NT2/D1 (cell line): ENCODE data around the gene PCDHGB2.

Experiments
- DNase-seq: peaks from one replicate; pipeline ENCODE4 v3.0.0-alpha.2; 2011; ENCODE audit warnings: low read depth, low spot score
- H3K27me3 ChIP-seq: 2 replicates; pipeline ENCODE4 v1.6.0; 2011; ENCODE audit warnings: mild to moderate bottlenecking; ENCODE audit not compliant: insufficient read length, insufficient read depth
- H3K36me3 ChIP-seq: 2 replicates; pipeline ENCODE4 v1.6.1; 2011; ENCODE audit warnings: mild to moderate bottlenecking, low read length, mixed read lengths; ENCODE audit not compliant: insufficient read depth, insufficient read length
- H3K4me1 ChIP-seq: 2 replicates; pipeline ENCODE4 v1.5.1; 2011; ENCODE audit not compliant: insufficient read depth, insufficient read length
- H3K4me3 ChIP-seq: 2 replicates; pipeline ENCODE4 v1.5.1; 2011; ENCODE audit warnings: low read depth; ENCODE audit not compliant: insufficient read length
- H3K9ac ChIP-seq: 2 replicates; pipeline ENCODE4 v1.6.0; 2011; ENCODE audit warnings: low read depth; ENCODE audit not compliant: insufficient read length
- H3K9me3 ChIP-seq: 2 replicates; pipeline ENCODE4 v1.5.1; 2011; ENCODE audit warnings: mild to moderate bottlenecking, low read length; ENCODE audit not compliant: insufficient read depth
- SUZ12 ChIP-seq: IDR thresholded peaks from 2 replicates; pipeline ENCODE4 v1.6.1; 2011; ENCODE audit not compliant: insufficient read length, insufficient read depth; ENCODE audit errors: extremely low read depth
- YY1 ChIP-seq: IDR thresholded peaks from 2 replicates; pipeline ENCODE4 v1.6.1; 2011; ENCODE audit not compliant: insufficient read length, insufficient read depth
- ZNF274 ChIP-seq: IDR thresholded peaks from 2 replicates; pipeline ENCODE4 v1.6.1; 2011; ENCODE audit warnings: mild to moderate bottlenecking, low read depth, low read length

The PCDHGB2 gene

DNA sequence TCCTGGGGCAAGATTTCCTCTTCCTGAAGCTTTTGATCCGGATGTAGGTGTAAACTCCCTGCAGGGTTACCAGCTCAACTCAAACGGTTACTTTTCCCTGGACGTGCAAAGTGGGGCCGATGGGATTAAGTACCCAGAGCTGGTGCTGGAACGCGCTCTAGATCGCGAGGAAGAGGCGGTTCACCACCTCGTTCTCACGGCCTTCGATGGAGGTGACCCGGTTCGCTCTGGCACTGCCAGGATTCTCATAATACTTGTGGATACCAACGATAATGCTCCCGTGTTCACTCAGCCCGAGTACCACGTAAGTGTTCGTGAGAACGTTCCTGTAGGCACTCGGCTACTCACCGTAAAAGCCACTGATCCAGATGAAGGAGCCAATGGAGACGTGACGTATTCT, 4.2 kb upstream of the PCDHGB2 start:
- no peak for DNase-seq
- TF ChIP-seq ZNF274 (no peak), YY1 (no peak), SUZ12 (no peak)
- H3K27me3 ChIP-seq = no peaks in the 10 kb centered on the region
- H3K4me3 ChIP-seq = no peak overlapping the region
- H3K4me1 ChIP-seq = no peaks in the 10 kb centered on the region
- peaks cover 47% of the 10 kb centered on the region for H3K9me3 ChIP-seq
- H3K9ac ChIP-seq = no peak overlapping the region
- H3K36me3 ChIP-seq = no peaks in the 10 kb centered on the region

DNA sequence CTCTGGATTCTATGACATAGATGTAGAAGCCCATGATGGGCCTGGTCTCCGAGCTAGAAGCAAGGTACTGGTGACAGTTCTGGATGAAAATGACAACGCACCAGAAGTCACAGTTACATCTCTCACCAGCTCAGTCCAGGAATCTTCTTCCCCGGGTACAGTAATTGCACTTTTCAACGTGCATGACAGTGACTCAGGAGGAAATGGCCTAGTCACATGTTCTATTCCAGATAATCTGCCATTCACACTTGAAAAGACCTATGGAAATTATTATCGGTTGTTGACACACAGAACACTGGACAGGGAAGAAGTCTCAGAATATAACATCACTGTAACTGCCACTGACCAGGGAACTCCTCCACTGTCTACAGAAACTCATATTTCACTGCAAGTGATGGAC, 3.7 kb upstream of the PCDHGB2 start:
- no peaks in the 10 kb centered on the region for H3K36me3 ChIP-seq

DNA sequence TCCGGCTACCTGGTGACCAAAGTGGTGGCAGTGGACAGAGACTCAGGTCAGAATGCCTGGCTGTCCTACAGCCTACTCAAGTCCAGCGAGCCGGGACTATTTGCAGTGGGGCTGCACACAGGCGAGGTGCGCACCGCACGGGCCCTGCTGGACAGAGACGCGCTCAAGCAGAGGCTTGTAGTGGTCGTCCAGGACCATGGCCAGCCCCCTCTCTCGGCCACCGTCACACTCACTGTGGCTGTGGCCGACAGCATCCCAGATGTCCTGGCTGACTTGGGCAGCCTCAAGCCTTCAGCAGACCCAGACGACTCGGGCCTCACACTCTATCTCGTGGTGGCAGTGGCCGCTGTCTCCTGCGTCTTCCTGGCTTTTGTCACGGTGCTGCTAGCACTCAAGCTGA, 2.8 kb upstream of the PCDHGB2 start:
- no peak for DNase-seq

More for the DNA sequence above, 3.7 kb upstream of the PCDHGB2 start:
- no peaks in the 10 kb centered on the region for H3K27me3 ChIP-seq
- H3K9me3 ChIP-seq = peaks cover 42% of the 10 kb centered on the region
- no peaks in the 10 kb centered on the region for H3K4me1 ChIP-seq
- H3K9ac ChIP-seq = no peak overlapping the region
- no peak overlapping the region for H3K4me3 ChIP-seq
- DNase-seq = no peak
- TF ChIP-seq YY1 = no peak
- no peak for TF ChIP-seq SUZ12

DNA sequence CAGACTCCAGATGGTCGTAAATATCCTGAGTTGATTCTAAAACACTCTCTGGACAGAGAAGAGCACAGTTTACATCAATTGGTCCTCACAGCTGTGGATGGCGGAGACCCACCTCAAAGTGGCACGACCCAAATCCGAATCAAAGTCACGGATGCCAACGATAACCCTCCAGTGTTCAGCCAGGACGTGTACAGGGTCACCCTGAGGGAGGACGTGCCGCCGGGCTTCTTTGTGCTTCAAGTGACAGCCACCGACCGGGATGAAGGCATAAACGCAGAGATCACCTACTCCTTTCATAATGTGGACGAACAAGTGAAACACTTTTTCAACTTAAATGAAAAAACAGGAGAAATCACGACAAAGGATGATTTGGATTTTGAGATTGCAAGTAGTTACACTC, 891 bp downstream of the PCDHGB2 start:
- DNase-seq = no peak
- no peak overlapping the region for H3K4me3 ChIP-seq
- H3K9me3 ChIP-seq = peaks cover 45% of the 10 kb centered on the region
- H3K9ac ChIP-seq = no peak overlapping the region
- H3K4me1 ChIP-seq = no peaks in the 10 kb centered on the region
- H3K27me3 ChIP-seq = no peaks in the 10 kb centered on the region
- no peaks in the 10 kb centered on the region for H3K36me3 ChIP-seq
- no peak for TF ChIP-seq YY1
- TF ChIP-seq SUZ12 = no peak
- TF ChIP-seq ZNF274 = no peak

More for the DNA sequence above, 2.8 kb upstream of the PCDHGB2 start:
- no peak for TF ChIP-seq YY1
- TF ChIP-seq ZNF274 = no peak
- TF ChIP-seq SUZ12 = no peak
- H3K36me3 ChIP-seq = no peaks in the 10 kb centered on the region
- H3K4me3 ChIP-seq = no peak overlapping the region
- H3K27me3 ChIP-seq = no peaks in the 10 kb centered on the region
- H3K4me1 ChIP-seq = no peaks in the 10 kb centered on the region
- no peak overlapping the region for H3K9ac ChIP-seq
- peaks cover 37% of the 10 kb centered on the region for H3K9me3 ChIP-seq

DNA sequence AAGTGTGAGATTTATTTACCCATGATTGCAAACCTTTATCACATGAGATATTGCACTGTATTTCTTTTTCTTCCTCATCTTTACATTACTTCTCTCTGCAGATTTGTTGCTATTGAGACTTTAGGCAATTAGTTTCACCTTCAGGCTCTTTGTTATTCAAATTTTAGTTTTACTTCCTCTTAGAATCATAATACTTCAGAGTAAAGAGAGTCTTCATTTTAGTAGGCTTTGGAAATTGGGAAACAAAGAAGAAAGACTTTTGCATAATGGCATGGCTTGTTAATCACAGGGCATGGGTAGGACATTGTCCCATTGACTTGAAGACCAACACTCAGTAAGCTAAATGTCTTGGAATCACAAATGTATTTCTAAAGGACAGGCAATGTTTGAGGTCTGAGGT, 2.9 kb downstream of the PCDHGB2 start:
- no peak overlapping the region for H3K9ac ChIP-seq
- H3K4me3 ChIP-seq = no peak overlapping the region
- H3K36me3 ChIP-seq = no peaks in the 10 kb centered on the region
- TF ChIP-seq SUZ12 = no peak
- no peak for TF ChIP-seq ZNF274
- no peak for TF ChIP-seq YY1
- no peaks in the 10 kb centered on the region for H3K4me1 ChIP-seq
- no peak for DNase-seq
- H3K27me3 ChIP-seq = no peaks in the 10 kb centered on the region
- H3K9me3 ChIP-seq = peaks cover 40% of the 10 kb centered on the region; the same call in 1 of the 2 replicates

DNA sequence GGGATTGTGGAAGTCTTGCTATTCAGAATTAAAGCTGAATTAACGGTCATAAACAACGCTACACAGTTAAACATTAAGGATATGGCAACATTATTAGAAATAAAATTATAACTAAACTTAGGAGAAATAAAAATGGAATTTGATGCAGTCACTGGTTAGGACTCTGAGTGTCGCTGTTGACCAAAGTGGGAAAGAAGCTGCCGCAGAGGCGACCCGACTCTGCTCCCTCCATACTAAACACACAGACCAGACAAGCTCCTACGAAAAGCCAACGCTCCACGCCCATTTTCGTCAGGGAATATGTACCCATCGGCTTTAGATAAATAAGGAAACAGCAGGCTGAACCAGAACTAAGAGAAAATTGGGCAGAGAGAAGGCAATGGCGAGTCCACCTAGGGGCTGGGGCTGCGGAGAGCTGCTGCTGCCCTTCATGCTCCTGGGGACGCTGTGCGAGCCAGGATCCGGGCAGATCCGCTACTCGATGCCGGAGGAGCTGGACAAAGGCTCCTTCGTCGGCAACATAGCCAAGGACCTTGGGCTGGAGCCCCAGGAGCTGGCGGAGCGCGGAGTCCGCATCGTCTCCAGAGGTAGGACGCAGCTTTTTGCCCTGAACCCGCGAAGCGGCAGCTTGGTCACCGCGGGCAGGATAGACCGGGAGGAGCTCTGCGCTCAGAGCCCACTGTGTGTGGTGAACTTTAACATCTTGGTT, 4.3 kb downstream of the PCDHGB2 start, which contains the start of gene PCDHGA5:
PCDHGA5 (plus strand) TSS at position 211 of the 709 bp plus-strand sequence; CDS start at position 380, 169 bp downstream.
- no peak for DNase-seq
- TF ChIP-seq ZNF274 (no peak), SUZ12 (no peak), YY1 (no peak)

DNA sequence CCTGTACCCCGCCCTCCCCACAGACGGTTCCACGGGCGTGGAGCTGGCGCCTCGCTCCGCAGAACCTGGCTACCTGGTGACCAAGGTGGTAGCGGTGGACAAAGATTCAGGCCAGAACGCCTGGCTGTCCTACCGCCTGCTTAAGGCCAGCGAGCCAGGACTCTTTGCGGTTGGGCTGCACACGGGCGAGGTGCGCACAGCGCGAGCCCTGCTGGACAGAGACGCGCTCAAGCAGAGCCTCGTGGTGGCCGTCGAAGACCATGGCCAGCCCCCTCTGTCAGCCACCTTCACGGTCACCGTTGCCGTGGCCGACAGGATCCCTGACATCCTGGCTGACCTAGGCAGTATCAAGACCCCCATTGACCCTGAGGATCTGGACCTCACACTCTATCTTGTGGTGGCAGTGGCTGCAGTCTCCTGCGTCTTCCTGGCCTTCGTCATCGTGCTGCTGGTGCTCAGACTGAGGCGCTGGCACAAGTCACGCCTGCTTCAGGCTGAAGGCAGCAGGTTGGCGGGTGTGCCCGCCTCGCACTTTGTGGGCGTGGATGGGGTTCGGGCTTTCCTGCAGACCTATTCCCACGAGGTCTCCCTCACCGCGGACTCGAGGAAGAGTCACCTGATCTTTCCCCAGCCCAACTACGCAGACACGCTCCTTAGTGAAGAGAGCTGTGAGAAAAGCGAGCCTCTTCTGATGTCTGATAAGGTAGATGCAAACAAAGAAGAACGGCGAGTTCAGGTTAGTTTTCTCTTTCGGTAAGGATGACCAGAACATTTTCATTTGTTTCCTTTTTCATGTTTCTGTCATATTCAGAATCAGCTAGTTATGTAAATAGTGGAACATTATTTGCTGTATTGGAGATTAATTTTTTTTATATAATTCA, 6.5 kb downstream of the PCDHGB2 start:
- Histone ChIP-seq H3K9ac (no peak overlapping the region), H3K4me1 (no peaks in the 10 kb centered on the region), H3K36me3 (no peaks in the 10 kb centered on the region), H3K9me3 (peaks cover 46% of the 10 kb centered on the region; the same call in 1 of the 2 replicates), H3K4me3 (no peak overlapping the region), H3K27me3 (no peaks in the 10 kb centered on the region)
- DNase-seq = no peak
- no peak for TF ChIP-seq ZNF274
- no peak for TF ChIP-seq SUZ12
- no peak for TF ChIP-seq YY1

More for the DNA sequence above, 4.3 kb downstream of the PCDHGB2 start, which contains the start of gene PCDHGA5:
- Histone ChIP-seq H3K4me1 (no peaks in the 10 kb centered on the region), H3K36me3 (no peaks in the 10 kb centered on the region), H3K4me3 (no peak within 1 kb of the TSS), H3K9ac (no peak within 1 kb of the TSS), H3K27me3 (no peaks in the 10 kb centered on the region), H3K9me3 (peaks cover 40% of the 10 kb centered on the region; the same call in 1 of the 2 replicates)
